Cardiac septum (tissue), 1 donor: Measurements from ENCODE around the gene SLC35F2. TPM values are rescaled to one million over a fixed set of nuclear protein-coding genes. Genes with fewer than 3 reads are reported as not detected.

ENCODE experiments used
- DNase-seq: peaks from one replicate; pipeline ENCODE4 v3.0.0-alpha.2; 2020; ENCODE audit warnings: low spot score
- intact Hi-C: fragments of 100-400 bp; cut with DNase I; formaldehyde crosslinking; loops from one replicate; pipeline ENCODE4 v1.14.0; 2022
- total RNA-seq: library from RNA; stranded (reverse); fragmentation: NEBNext Ultra II Directional; extraction: Animal tissue kit (Norgen Biotek cat#: 25700); gene quantifications from one replicate; pipeline ENCODE4 v1.2.1, GENCODE V29; 2021
- donor health status: DM: no; HTN: no; CAD: no.

The SLC35F2 gene
- total RNA-seq, 1 donor from 2014 or later = 1.5 TPM

- intact Hi-C loops = no loop called here
- no peak for DNase-seq
These were observed 107.5 kb downstream of the SLC35F2 start for GRCh38 chr11:107751082-107751481.

GRCh38 chr11:107750313-107750712 is 108.3 kb downstream of the SLC35F2 start:
- intact Hi-C loops = no loop called here
- DNase-seq = no peak

GRCh38 chr11:107747622-107748021 is 111.0 kb downstream of the SLC35F2 start:
- intact Hi-C loops = no loop called here

GRCh38 chr11:107744736-107745135 is 113.9 kb downstream of the SLC35F2 start:
- intact Hi-C loops = no loop called here
- DNase-seq = no peak

More at GRCh38 chr11:107747622-107748021, 111.0 kb downstream of the SLC35F2 start:
- no peak for DNase-seq

- intact Hi-C loops = no loop called here
- no peak for DNase-seq
These were observed 115.4 kb downstream of the SLC35F2 start for GRCh38 chr11:107743191-107743590.

- DNase-seq = no peak
- intact Hi-C loops = no loop called here
These were observed 117.4 kb downstream of the SLC35F2 start for GRCh38 chr11:107741044-107741823.

Other genes starting within 250 kb of the SLC35F2 start
- 19.0 TPM for gene SLN, start 146.7 kb downstream of the SLC35F2 start, total RNA-seq
- gene RAB39A, start 69.7 kb upstream of the SLC35F2 start, total RNA-seq = 0.54 TPM
- 37.5 TPM for gene CUL5, start 150.1 kb upstream of the SLC35F2 start, total RNA-seq